Thoracic aorta (tissue), 2 donors: ENCODE data around the gene TRIM50. TPM values are rescaled to one million over a fixed set of nuclear protein-coding genes. Genes with fewer than 3 reads are reported as not detected.
"Not testable (repeated sequence)": the region's sequence is repeated elsewhere in the genome, so short reads cannot be mapped to it uniquely, and the experiment has no call there.

ENCODE experiments used
- ATAC-seq: fragments of 150-250 bp; one replicate; pipeline ENCODE4 v1.8.0; 2017; ENCODE audit warnings: low read depth; ENCODE audit not compliant: insufficient number of reproducible peaks, low FRiP score
- DNase-seq: peaks from one replicate; pipeline ENCODE4 v3.0.0-alpha.2; 2020; ENCODE audit warnings: low spot score
- H3K27ac ChIP-seq, 2 donors: fragments of 200-600 bp; sonication (generic); 1 replicate in 1 of 2; 2 replicates in 1 of 2; pipeline ENCODE4 v1.5.1; 2016; ENCODE audit warnings: mild to moderate bottlenecking in 2 of 2, moderate library complexity in 2 of 2
- H3K27me3 ChIP-seq: fragments of 200-600 bp; sonication (generic); replicated peaks from 2 replicates; pipeline ENCODE4 v1.6.0; 2016; ENCODE audit warnings: mild to moderate bottlenecking; ENCODE audit not compliant: insufficient read depth
- H3K36me3 ChIP-seq: fragments of 200-600 bp; sonication (generic); one replicate; pipeline ENCODE4 v1.5.1; 2016
- H3K4me1 ChIP-seq, 2 donors: fragments of 200-600 bp; sonication (generic); 1 replicate in 1 of 2; 2 replicates in 1 of 2; pipeline versions ENCODE4 v1.5.1 to v1.6.0; 2016; ENCODE audit warnings: low read depth in 2 of 2, mild to moderate bottlenecking in 1 of 2; ENCODE audit not compliant: control insufficient read depth in 1 of 2
- H3K4me3 ChIP-seq: fragments of 200-600 bp; sonication (generic); 2 replicates; pipeline ENCODE4 v1.5.1; 2016; ENCODE audit warnings: mild to moderate bottlenecking
- H3K9me3 ChIP-seq: fragments of 200-600 bp; sonication (generic); 2 replicates; pipeline ENCODE4 v1.5.1; 2016
- total RNA-seq, 2 donors: library from RNA; depleted of rRNA; stranded (reverse); fragments of >200 nt; gene quantifications; one replicate each; pipeline versions ENCODE4 v1.1.0 to v1.2.3, GENCODE V29; 2016

The TRIM50 gene
- total RNA-seq, 2 donors from 2014 or later: 1.5 TPM; not detected in 1

GRCh38 chr7:73297235-73297634, 30.6 kb downstream of the TRIM50 start:
- not testable (repeated sequence) for H3K27ac ChIP-seq, DNase-seq, H3K27me3 ChIP-seq, H3K4me3 ChIP-seq, H3K36me3 ChIP-seq, H3K9me3 ChIP-seq, H3K4me1 ChIP-seq, ATAC-seq

- not testable (repeated sequence) for H3K36me3 ChIP-seq, ATAC-seq, H3K27ac ChIP-seq, DNase-seq, H3K27me3 ChIP-seq, H3K9me3 ChIP-seq, H3K4me3 ChIP-seq, H3K4me1 ChIP-seq
These were observed 50.7 kb downstream of the TRIM50 start for GRCh38 chr7:73277210-73277609.

- ATAC-seq, H3K4me1 ChIP-seq, H3K36me3 ChIP-seq, H3K27ac ChIP-seq, H3K27me3 ChIP-seq, H3K4me3 ChIP-seq, H3K9me3 ChIP-seq, DNase-seq: not testable (repeated sequence)
These were observed 60.1 kb downstream of the TRIM50 start for GRCh38 chr7:73267813-73268212.

- H3K36me3 ChIP-seq, ATAC-seq: not testable (repeated sequence)
These were observed 61.0 kb downstream of the TRIM50 start for GRCh38 chr7:73266719-73267368.

More at GRCh38 chr7:73266719-73267368, 61.0 kb downstream of the TRIM50 start:
- H3K27ac ChIP-seq, H3K4me3 ChIP-seq, H3K27me3 ChIP-seq, H3K9me3 ChIP-seq, DNase-seq, H3K4me1 ChIP-seq: not testable (repeated sequence)

Other genes starting within 250 kb of the TRIM50 start
- gene SPDYE9, start 242.0 kb downstream of the TRIM50 start, total RNA-seq: not detected
- 10 to 100 TPM; 18.4 to 23.3 TPM for gene NSUN5, start 19.3 kb downstream of the TRIM50 start, total RNA-seq
- gene FKBP6, start 79 bp upstream of the TRIM50 start, total RNA-seq: not detected
- under 1 TPM in 1 of 2 donors, not detected in 1; 0.41 TPM for gene FZD9, start 105.7 kb upstream of the TRIM50 start, total RNA-seq
- gene BAZ1B, start 194.2 kb upstream of the TRIM50 start, total RNA-seq: 10 to 100 TPM; 43.9 to 65.3 TPM
- 100 to 1,000 TPM in 1 of 2 donors, 10 to 100 TPM in 1; 99.8 to 129 TPM for gene BCL7B, start 229.6 kb upstream of the TRIM50 start, total RNA-seq